Neural crest cell (in vitro differentiated cells): ENCODE data around the gene ASB1. TPM values are rescaled to one million over a fixed set of nuclear protein-coding genes. Genes with fewer than 3 reads are reported as not detected.

ENCODE experiments used
- DNase-seq: peaks from one replicate; pipeline ENCODE4 v3.0.0; 2021; ENCODE audit warnings: low read depth, mixed read lengths, low spot score
- H3K27ac Mint-ChIP-seq: one replicate; pipeline ENCODE4 v1.8.0; 2021; ENCODE audit warnings: mild to moderate bottlenecking, mixed read lengths; ENCODE audit not compliant: unreplicated experiment
- H3K27me3 Mint-ChIP-seq: 2 replicates; pipeline ENCODE4 v1.8.0; 2021; ENCODE audit warnings: low read depth, mild to moderate bottlenecking, mixed read lengths
- H3K36me3 Mint-ChIP-seq: 2 replicates; pipeline ENCODE4 v1.8.0; 2021; ENCODE audit warnings: low read depth, mild to moderate bottlenecking, mixed read lengths
- H3K4me1 Mint-ChIP-seq: 2 replicates; pipeline ENCODE4 v1.8.0; 2021; ENCODE audit warnings: mixed read lengths
- H3K4me3 Mint-ChIP-seq: one replicate; pipeline ENCODE4 v1.8.0; 2021; ENCODE audit warnings: mild to moderate bottlenecking, mixed read lengths
- H3K9me3 Mint-ChIP-seq: 2 replicates; pipeline ENCODE4 v1.8.0; 2021; ENCODE audit warnings: mixed read lengths
- total RNA-seq: library from RNA; stranded (reverse); gene quantifications from 2 replicates; pipeline ENCODE4 v1.2.1, GENCODE V29; 2021
- TF ChIP-seq, protein P1 (sequence below): fragments of 200-600 bp; sonication (generic); conservative IDR thresholded peaks from 2 replicates; pipeline ENCODE4 v1.5.0; 2021; ENCODE audit warnings: antibody characterized with exemption, mild to moderate bottlenecking

The ASB1 gene
- total RNA-seq, 1 donor from 2014 or later, result 37.5 TPM

DNA sequence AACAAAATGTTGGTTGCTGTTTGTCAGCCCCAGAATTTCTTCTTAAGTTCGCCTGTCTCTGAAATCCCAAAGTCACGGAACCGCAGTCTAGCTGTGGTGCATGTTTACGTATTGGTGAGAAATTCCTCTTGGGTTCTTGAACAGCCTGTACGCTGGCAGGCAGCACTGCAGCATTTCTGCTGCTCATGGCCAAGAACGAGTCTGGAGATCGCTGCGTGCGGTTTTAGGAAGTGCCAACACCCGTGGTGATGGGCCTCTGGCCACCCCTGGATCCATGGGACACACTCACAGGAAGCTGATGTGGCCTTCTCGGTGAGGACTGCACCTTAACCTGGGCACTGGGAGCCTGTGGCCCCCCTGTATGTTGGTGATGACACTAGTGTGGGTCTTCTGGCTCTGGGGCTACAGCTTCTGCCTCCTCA lies 23.7 kb downstream of the ASB1 start:
- H3K36me3 Mint-ChIP-seq, result peaks cover 39% of the 10 kb centered on the region
- no peak for DNase-seq
- no peak overlapping the region for H3K4me3 Mint-ChIP-seq
- no peak overlapping the region for H3K27ac Mint-ChIP-seq
- H3K9me3 Mint-ChIP-seq, result peaks cover 2% of the 10 kb centered on the region
- no peaks in the 10 kb centered on the region for H3K4me1 Mint-ChIP-seq
- TF ChIP-seq, protein P1, sequence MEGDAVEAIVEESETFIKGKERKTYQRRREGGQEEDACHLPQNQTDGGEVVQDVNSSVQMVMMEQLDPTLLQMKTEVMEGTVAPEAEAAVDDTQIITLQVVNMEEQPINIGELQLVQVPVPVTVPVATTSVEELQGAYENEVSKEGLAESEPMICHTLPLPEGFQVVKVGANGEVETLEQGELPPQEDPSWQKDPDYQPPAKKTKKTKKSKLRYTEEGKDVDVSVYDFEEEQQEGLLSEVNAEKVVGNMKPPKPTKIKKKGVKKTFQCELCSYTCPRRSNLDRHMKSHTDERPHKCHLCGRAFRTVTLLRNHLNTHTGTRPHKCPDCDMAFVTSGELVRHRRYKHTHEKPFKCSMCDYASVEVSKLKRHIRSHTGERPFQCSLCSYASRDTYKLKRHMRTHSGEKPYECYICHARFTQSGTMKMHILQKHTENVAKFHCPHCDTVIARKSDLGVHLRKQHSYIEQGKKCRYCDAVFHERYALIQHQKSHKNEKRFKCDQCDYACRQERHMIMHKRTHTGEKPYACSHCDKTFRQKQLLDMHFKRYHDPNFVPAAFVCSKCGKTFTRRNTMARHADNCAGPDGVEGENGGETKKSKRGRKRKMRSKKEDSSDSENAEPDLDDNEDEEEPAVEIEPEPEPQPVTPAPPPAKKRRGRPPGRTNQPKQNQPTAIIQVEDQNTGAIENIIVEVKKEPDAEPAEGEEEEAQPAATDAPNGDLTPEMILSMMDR, result no peak
- H3K27me3 Mint-ChIP-seq, result no peaks in the 10 kb centered on the region

DNA sequence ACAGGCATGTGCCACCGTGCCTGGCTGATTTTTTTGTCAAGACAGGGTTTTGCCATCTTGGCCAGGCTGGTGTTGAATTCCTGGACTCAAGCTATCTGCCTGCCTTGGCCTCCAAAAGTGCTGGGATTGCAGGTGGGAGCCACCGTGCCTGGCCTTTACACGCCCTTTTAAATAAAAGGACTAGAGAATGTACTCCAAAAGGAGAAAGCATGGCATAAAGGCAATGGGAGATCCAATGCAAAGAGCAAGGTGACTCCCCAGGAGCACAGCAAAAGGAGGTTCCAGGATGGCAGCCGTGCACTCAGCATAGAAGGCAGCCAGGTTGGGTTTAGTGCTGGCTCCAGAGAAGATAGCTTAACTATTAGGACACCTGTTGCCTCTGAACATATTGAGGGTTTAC lies 27.1 kb downstream of the ASB1 start:
- no peak overlapping the region for H3K27ac Mint-ChIP-seq
- H3K27me3 Mint-ChIP-seq, result no peaks in the 10 kb centered on the region
- H3K36me3 Mint-ChIP-seq, result peaks cover 33% of the 10 kb centered on the region
- TF ChIP-seq, protein P1, result no peak
- peaks cover 3% of the 10 kb centered on the region for H3K9me3 Mint-ChIP-seq
- DNase-seq, result no peak
- no peaks in the 10 kb centered on the region for H3K4me1 Mint-ChIP-seq
- H3K4me3 Mint-ChIP-seq, result no peak overlapping the region

DNA sequence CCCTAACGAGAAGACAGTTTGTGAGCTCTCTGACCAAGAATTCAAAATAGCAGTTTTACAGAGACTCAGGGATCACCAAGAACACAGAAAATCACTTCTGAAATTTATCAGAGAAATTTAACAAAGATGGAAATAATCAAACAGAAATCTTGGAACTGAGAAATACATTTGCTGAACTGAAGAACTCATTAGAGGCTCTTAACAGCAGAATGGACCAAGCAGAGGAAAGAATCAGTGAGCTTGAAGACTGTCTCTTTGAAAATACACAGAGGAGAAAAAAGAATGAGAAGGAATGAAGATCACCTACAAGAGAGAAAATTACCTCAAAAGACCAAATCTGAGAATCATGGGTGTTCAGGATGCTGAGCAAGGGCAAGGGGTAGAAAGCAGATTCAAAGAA lies 29.7 kb downstream of the ASB1 start:
- Mint-ChIP-seq H3K27me3 (no peaks in the 10 kb centered on the region), H3K4me3 (no peak overlapping the region), H3K9me3 (peaks cover 3% of the 10 kb centered on the region), H3K4me1 (no peaks in the 10 kb centered on the region), H3K36me3 (peaks cover 17% of the 10 kb centered on the region), H3K27ac (no peak overlapping the region)
- TF ChIP-seq, protein P1, result no peak
- no peak for DNase-seq

DNA sequence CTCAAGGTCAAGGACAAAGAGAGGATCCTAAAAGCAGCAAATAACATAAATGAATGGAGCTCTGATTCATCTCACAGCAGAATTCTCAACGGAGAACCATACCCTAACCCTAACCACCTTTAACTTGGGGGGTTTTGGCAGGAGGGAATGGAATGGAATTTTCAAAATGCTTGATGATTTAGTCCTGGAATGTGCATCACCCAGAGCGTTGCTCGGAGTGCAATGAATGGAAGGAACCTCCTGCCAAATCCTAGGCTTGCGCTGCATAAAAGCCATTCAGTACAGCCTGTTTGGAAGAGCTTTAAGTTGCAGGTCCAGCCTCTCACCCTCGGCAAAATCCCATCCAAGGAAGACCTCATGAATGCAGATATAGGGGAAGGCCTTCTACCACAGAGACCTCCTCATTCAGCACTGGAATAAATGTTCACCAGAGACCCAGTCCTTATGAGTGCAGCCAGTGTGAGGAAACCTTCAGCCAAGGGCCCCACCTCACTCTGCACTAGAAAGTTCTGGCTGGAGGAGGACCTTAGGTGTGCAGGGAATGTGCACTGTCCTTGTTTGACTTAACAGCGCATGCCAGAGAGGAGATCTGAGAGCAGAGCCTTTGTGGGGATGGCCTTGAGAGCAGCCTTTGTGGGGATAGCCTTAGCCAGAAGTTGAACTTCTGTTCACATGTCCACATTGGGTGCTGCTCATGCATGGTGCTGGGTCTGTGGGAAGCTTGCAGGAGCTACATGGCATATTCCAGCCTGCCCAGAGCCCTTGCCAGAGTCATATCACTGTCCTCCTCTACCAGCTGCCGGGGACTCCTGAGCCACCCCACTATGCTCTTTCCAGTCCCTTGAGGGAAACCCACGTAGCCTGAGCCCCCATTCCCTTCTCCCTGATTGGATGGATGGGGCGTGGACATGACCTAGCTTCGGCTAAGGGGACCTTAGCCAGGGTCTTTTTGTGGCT lies 30.5 kb downstream of the ASB1 start:
- TF ChIP-seq, protein P1, result no peak
- no peaks in the 10 kb centered on the region for H3K27me3 Mint-ChIP-seq

DNA sequence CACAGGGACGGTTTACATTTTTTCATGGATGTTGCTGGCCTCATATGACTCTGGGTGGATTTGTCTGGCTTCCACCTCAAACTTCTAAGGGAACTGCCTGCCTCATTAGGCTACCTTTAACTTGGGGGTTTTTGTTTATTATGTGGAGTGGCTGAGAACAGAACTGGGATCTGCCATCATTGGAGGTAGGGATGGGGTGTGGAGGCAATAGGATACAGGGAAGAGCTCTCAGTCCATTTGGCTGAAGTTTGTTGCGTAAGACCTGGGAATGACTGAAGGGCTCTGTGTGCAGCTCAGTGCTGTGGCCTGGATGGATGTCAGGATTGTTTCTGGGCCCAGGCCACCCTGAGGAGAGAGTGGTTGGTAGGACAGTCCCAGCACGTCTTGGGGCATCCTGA lies 31.2 kb downstream of the ASB1 start:
- Mint-ChIP-seq H3K36me3 (peaks cover 5% of the 10 kb centered on the region), H3K4me1 (peaks cover 4% of the 10 kb centered on the region), H3K4me3 (no peak overlapping the region), H3K9me3 (peaks cover 3% of the 10 kb centered on the region), H3K27ac (no peak overlapping the region), H3K27me3 (no peaks in the 10 kb centered on the region)
- DNase-seq, result no peak
- TF ChIP-seq, protein P1, result no peak

More for the DNA sequence above, 30.5 kb downstream of the ASB1 start:
- H3K9me3 Mint-ChIP-seq, result peaks cover 3% of the 10 kb centered on the region
- DNase-seq, result no peak
- H3K27ac Mint-ChIP-seq, result no peak overlapping the region
- H3K36me3 Mint-ChIP-seq, result peaks cover 9% of the 10 kb centered on the region
- no peaks in the 10 kb centered on the region for H3K4me1 Mint-ChIP-seq
- H3K4me3 Mint-ChIP-seq, result no peak overlapping the region
